ENCODE data around the gene EID3.

DNA sequence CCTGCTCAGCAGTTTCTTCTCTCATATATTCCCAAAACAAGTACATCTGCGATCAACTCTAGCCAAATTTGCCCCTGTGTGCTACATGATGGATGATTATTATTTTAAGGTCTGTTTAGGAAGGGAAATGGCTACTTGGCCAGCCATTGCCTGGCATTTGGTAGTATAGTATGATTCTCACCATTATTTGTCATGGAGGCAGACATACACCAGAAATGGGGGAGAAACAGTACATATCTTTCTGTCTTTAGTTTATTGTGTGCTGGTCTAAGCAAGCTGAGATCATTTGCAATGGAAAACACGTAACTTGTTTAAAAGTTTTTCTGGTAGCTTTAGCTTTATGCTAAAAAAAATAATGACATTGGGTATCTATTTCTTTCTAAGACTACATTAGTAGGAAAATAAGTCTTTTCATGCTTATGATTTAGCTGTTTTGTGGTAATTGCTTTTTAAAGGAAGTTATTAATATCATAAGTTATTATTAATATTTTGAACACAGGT lies 45.5 kb downstream of the EID3 start:
- TF ChIP-seq POLR2A (IDR thresholded peaks at IDR 0.05; ENCODE audit: low read length): no peak
- no peak for TF ChIP-seq GATA1 (IDR thresholded peaks at IDR 0.05; ENCODE audit: low read depth, low read length)

All from erythroblast (primary cell).